ENCODE measurements around the gene WASF3. TPM values are rescaled to one million over a fixed set of nuclear protein-coding genes. Genes with fewer than 3 reads are reported as not detected.

The WASF3 gene
- total and polyA plus RNA-seq, 2 of the 13 experiments (the other 11 are each of a cell fraction or from before 2014, with no cell fraction given) = 10.4 to 17.2 TPM

GRCh38 chr13:26686285-26686684 lies 128.8 kb downstream of the WASF3 start:
- H2AFZ ChIP-seq (ENCODE audit: low read length) = no peak overlapping the region
- no peak for TF ChIP-seq ZNF24 (IDR thresholded peaks at IDR 0.05)
- TF ChIP-seq, protein P1, sequence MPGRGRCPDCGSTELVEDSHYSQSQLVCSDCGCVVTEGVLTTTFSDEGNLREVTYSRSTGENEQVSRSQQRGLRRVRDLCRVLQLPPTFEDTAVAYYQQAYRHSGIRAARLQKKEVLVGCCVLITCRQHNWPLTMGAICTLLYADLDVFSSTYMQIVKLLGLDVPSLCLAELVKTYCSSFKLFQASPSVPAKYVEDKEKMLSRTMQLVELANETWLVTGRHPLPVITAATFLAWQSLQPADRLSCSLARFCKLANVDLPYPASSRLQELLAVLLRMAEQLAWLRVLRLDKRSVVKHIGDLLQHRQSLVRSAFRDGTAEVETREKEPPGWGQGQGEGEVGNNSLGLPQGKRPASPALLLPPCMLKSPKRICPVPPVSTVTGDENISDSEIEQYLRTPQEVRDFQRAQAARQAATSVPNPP (CRISPR knock-in tag; IDR thresholded peaks at IDR 0.05) = no peak
- TF ChIP-seq EHMT2 (IDR thresholded peaks at IDR 0.05; ENCODE audit: borderline replicate concordance, low read depth, low read length) = no peak
- TF ChIP-seq GPN1 (CRISPR knock-in tag; IDR thresholded peaks at IDR 0.05; ENCODE audit: borderline replicate concordance) = no peak
- TF ChIP-seq ZNF713 (CRISPR knock-in tag; IDR thresholded peaks at IDR 0.05) = no peak
- TF ChIP-seq FLYWCH1 (CRISPR knock-in tag; IDR thresholded peaks at IDR 0.05) = no peak
- no peak for TF ChIP-seq TEAD2 (CRISPR knock-in tag; IDR thresholded peaks at IDR 0.05)
- no peak for TF ChIP-seq ZSCAN31 (CRISPR knock-in tag; IDR thresholded peaks at IDR 0.05; ENCODE audit: low read depth)
- TF ChIP-seq PHF5A (CRISPR knock-in tag; IDR thresholded peaks at IDR 0.05; ENCODE audit: low read depth, unreplicated experiment) = no peak
- TF ChIP-seq, protein P2, sequence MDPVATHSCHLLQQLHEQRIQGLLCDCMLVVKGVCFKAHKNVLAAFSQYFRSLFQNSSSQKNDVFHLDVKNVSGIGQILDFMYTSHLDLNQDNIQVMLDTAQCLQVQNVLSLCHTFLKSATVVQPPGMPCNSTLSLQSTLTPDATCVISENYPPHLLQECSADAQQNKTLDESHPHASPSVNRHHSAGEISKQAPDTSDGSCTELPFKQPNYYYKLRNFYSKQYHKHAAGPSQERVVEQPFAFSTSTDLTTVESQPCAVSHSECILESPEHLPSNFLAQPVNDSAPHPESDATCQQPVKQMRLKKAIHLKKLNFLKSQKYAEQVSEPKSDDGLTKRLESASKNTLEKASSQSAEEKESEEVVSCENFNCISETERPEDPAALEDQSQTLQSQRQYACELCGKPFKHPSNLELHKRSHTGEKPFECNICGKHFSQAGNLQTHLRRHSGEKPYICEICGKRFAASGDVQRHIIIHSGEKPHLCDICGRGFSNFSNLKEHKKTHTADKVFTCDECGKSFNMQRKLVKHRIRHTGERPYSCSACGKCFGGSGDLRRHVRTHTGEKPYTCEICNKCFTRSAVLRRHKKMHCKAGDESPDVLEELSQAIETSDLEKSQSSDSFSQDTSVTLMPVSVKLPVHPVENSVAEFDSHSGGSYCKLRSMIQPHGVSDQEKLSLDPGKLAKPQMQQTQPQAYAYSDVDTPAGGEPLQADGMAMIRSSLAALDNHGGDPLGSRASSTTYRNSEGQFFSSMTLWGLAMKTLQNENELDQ (CRISPR knock-in tag; IDR thresholded peaks at IDR 0.05; ENCODE audit: borderline replicate concordance) = no peak
- no peak for TF ChIP-seq ZNF230 (CRISPR knock-in tag; IDR thresholded peaks at IDR 0.05)
- no peak for TF ChIP-seq ZFP36L1 (CRISPR knock-in tag; IDR thresholded peaks at IDR 0.05)
- TF ChIP-seq ZBTB8A (CRISPR knock-in tag; IDR thresholded peaks at IDR 0.05; ENCODE audit: borderline replicate concordance, low read depth) = no peak
- no peak for TF ChIP-seq AFF4 (CRISPR knock-in tag; IDR thresholded peaks at IDR 0.05)
- TF ChIP-seq ATM (IDR thresholded peaks at IDR 0.05; ENCODE audit: borderline replicate concordance) = no peak
- in situ Hi-C loops (cut with HindIII; ENCODE audit: extremely low pct_ligation_motif_present, low pct_unique_long_range_greater_than_20kb) (no loop called here), intact Hi-C loops (cut with micrococcal nuclease; ENCODE audit: unreplicated experiment) (no loop called here)
- no peak overlapping the region for H3K9ac ChIP-seq (ENCODE audit: insufficient read depth, low read depth, low read length)
- no peak overlapping the region for H3K27ac ChIP-seq (ENCODE audit: extremely low read length, insufficient read depth, low read length)
- H3K9me3 ChIP-seq (ENCODE audit: low read length) = no peaks in the 10 kb centered on the region
- no peaks in the 10 kb centered on the region for H4K20me1 ChIP-seq (ENCODE audit: insufficient read depth, low read length)
- H3K4me1 ChIP-seq (ENCODE audit: insufficient read depth, low read length) = no peaks in the 10 kb centered on the region
- no peaks in the 10 kb centered on the region for H3K79me2 ChIP-seq (ENCODE audit: insufficient read depth, low read length)
- ATAC-seq (no peak), FAIRE-seq (no peak), DNase-seq (ENCODE audit: low spot score) (no peak)
- no peaks in the 10 kb centered on the region; a peak in 2 of 5 replicates for H3K27me3 ChIP-seq (ENCODE audit: control insufficient read depth in 1 of 2, insufficient read depth in 2 of 2, low read length in 2 of 2)
- H3K4me2 ChIP-seq (ENCODE audit: low read depth, low read length) = no peak overlapping the region
- ChIA-PET POLR2A (no interaction called here), CTCF (ENCODE audit: low intra/inter-chr PET ratio, low total read pairs) (no interaction called here)
- 70% methylated on average over 2 of the region's 2 CpGs for WGBS (ENCODE audit: low lambda C conversion rate)
- no peak overlapping the region for H3K4me3 ChIP-seq (replicated peaks in 1 of 3; ENCODE audit: insufficient read depth in 1 of 3, low read depth in 2 of 3, low read length in 3 of 3)
- peaks cover 5 to 18% of the 10 kb centered on the region in 2 experiments; a peak in 4 of 5 replicates for H3K36me3 ChIP-seq (replicated peaks in 1 of 2; ENCODE audit: control insufficient read depth in 1 of 2, insufficient read depth in 2 of 2, low read length in 2 of 2)
- BruUV-seq (replicated peaks) = no TSS peak

Data from HepG2 (cell line).